ENCODE measurements around the gene IFRD1.

DNA sequence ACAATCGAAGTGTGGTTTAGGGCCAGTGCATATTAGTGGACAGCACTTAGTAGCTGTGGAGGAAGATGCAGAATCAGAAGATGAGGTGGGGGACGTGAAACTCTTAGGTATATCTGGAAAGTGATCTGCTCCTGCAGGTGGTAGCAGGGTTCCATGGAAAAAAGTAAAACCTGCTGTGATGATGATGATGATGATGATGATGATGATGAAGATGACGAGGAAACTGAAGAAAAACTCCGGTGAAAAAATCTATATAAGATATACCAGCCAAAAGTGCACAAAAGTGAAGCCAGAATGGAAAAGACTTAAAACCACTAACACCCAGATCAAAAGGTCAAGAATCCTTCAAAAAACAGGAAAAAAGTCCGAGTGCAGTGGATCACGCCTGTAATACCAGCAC lies 70.5 kb downstream of the IFRD1 start:
- TF ChIP-seq, protein P1, sequence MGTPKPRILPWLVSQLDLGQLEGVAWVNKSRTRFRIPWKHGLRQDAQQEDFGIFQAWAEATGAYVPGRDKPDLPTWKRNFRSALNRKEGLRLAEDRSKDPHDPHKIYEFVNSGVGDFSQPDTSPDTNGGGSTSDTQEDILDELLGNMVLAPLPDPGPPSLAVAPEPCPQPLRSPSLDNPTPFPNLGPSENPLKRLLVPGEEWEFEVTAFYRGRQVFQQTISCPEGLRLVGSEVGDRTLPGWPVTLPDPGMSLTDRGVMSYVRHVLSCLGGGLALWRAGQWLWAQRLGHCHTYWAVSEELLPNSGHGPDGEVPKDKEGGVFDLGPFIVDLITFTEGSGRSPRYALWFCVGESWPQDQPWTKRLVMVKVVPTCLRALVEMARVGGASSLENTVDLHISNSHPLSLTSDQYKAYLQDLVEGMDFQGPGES (IDR thresholded peaks at IDR 0.05; ENCODE audit: low read depth, low read length): no peak
- TF ChIP-seq TAF1 (IDR thresholded peaks at IDR 0.05; ENCODE audit: borderline replicate concordance, low read depth, low read length): no peak
- TF ChIP-seq FOXM1 (IDR thresholded peaks at IDR 0.05; ENCODE audit: low read depth): no peak
- TF ChIP-seq, protein P2, sequence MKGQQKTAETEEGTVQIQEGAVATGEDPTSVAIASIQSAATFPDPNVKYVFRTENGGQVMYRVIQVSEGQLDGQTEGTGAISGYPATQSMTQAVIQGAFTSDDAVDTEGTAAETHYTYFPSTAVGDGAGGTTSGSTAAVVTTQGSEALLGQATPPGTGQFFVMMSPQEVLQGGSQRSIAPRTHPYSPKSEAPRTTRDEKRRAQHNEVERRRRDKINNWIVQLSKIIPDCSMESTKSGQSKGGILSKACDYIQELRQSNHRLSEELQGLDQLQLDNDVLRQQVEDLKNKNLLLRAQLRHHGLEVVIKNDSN (IDR thresholded peaks at IDR 0.05; ENCODE audit: borderline replicate concordance, low read depth): no peak
- no peak for TF ChIP-seq NRF1 (IDR thresholded peaks at IDR 0.05; ENCODE audit: low read depth, low read length)
